Pancreas (tissue), 10 donors: ENCODE measurements around the gene CERS1. TPM values are rescaled to one million over a fixed set of nuclear protein-coding genes. Genes with fewer than 3 reads are reported as not detected.

Experiments used
- ATAC-seq, 4 donors: fragments of 200-7000 bp; cut with Tn5 transposase; one replicate each; pipeline versions ENCODE4 v1.8.0 to v1.9.1; 2020; ENCODE audit warnings: mild to moderate bottlenecking in 4 of 4, moderate library complexity in 4 of 4
- DNase-seq, 6 donors: peaks; one replicate each; pipeline ENCODE4 v3.0.0-alpha.2; 2020
- FAIRE-seq: peaks from 2 replicates; lab custom pipeline; 2012; peaks lifted over from hg19 to GRCh38; lab: Jason Lieb, UNC
- H3K27ac ChIP-seq, 4 donors: fragments of 200-600 bp; sonication (generic); 1 replicate in 3 of 4; 2 replicates in 1 of 4; pipeline versions ENCODE4 v1.5.0 to v1.8.0; 2020
- H3K27me3 ChIP-seq, 4 donors: fragments of 200-600 bp; one replicate each; pipeline ENCODE4 v1.8.0; 2021
- H3K36me3 ChIP-seq, 3 donors: fragments of 200-600 bp; sonication (generic) in 1 of 3; one replicate each; pipeline versions ENCODE4 v1.5.0 to v1.8.0; 2020 to 2021
- H3K4me1 ChIP-seq, 3 donors: fragments of 200-600 bp; one replicate each; pipeline ENCODE4 v1.8.0; 2021
- H3K4me3 ChIP-seq, 4 donors: fragments of 200-600 bp; sonication (generic) in 2 of 4; one replicate each; pipeline versions ENCODE4 v1.5.0 to v1.8.0; 2020 to 2021
- H3K9me3 ChIP-seq, 4 donors: fragments of 200-600 bp; one replicate each; pipeline ENCODE4 v1.8.0; 2021
- WGBS, 2 donors: extraction: QIAGEN DNeasy Blood & Tissue Kit; methylation state at CpG; one replicate each; pipeline ENCODE4 v1.1.7; 2013; 5-methylcytosine and 5-hydroxymethylcytosine counted together
- intact Hi-C, 3 donors: fragments of 100-400 bp; cut with DNase I; formaldehyde crosslinking; loops; one replicate each; pipeline versions ENCODE4 v1.11.1 to v1.14.2; 2022
- polyA plus RNA-seq, 2 donors: library from polyadenylated mRNA; stranded (reverse); fragments of 200-250 nt; gene quantifications; one replicate each; pipeline ENCODE4 v1.2.3, GENCODE V29; 2013
- total RNA-seq, 6 donors: library from RNA; stranded (reverse); fragmentation: NEBNext Ultra II Directional in 4 of 6; extraction: Animal tissue kit (Norgen Biotek cat#: 25700) in 4 of 6; gene quantifications; one replicate each; pipeline versions ENCODE4 v1.2.1 to v1.2.4, GENCODE V29; 2021 to 2023
- TF ChIP-seq, protein P1 (sequence below), 4 donors: fragments of 200-600 bp; sonication (generic) in 3 of 4; IDR thresholded peaks; one replicate each; pipeline versions ENCODE4 v1.5.0 to v1.8.0; 2021; ENCODE audit warnings: antibody characterized with exemption in 4 of 4
- donor health status: healthy with polysubstance abuse.
- donor health status: DM: no; HTN: no; CAD: no; lungs with moderate emphysema.
- donor health status: DM: no; HTN: no; CAD: no.
- donor health status: control.
- donor health status: control.
- donor health status: Bipolar disorder and iron deficiency.
- donor health status: DM: yes; HTN: yes; CAD: no.
- donor health status: DM: no; HTN: no; CAD: no.
- donor health status: DM: no; HTN: no; CAD: no.
- donor health status: DM: yes; HTN: yes; CAD: no.

The CERS1 gene
- total and polyA plus RNA-seq, 8 donors = 0.16 to 8.3 (median 0.44) TPM

- FAIRE-seq (no peak), ATAC-seq (peak; percentile 74 to 91 (median 90)), DNase-seq (peak; percentile 65 to 87 (median 78))
- Histone ChIP-seq H3K4me3 (no peak overlapping the region), H3K4me1 (peaks cover 0 to 18% (median 6%) of the 10 kb centered on the region in 3 donors), H3K36me3 (peaks cover 0 to 19% (median 14%) of the 10 kb centered on the region in 3 donors), H3K27ac (peak overlapping the region in 2 of 4 donors; percentile 0 to 45), H3K27me3 (no peaks in the 10 kb centered on the region), H3K9me3 (no peaks in the 10 kb centered on the region)
- TF ChIP-seq, protein P1, sequence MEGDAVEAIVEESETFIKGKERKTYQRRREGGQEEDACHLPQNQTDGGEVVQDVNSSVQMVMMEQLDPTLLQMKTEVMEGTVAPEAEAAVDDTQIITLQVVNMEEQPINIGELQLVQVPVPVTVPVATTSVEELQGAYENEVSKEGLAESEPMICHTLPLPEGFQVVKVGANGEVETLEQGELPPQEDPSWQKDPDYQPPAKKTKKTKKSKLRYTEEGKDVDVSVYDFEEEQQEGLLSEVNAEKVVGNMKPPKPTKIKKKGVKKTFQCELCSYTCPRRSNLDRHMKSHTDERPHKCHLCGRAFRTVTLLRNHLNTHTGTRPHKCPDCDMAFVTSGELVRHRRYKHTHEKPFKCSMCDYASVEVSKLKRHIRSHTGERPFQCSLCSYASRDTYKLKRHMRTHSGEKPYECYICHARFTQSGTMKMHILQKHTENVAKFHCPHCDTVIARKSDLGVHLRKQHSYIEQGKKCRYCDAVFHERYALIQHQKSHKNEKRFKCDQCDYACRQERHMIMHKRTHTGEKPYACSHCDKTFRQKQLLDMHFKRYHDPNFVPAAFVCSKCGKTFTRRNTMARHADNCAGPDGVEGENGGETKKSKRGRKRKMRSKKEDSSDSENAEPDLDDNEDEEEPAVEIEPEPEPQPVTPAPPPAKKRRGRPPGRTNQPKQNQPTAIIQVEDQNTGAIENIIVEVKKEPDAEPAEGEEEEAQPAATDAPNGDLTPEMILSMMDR (IDR thresholded peaks at IDR 0.05) = peak; percentile 44 to 78 (median 65)
- WGBS, 2 donors = 51 to 54% methylated on average over 19 of the region's 19 CpGs
- intact Hi-C loops = loop anchor here in 1 of 3 donors (5.0 to 10.0 kb wide), 2 partner anchors 250 to 402 kb away; no protein-coding TSS in a partner anchor
Observed at GRCh38 chr19:18846862-18847548, 49.0 kb downstream of the CERS1 start.

GRCh38 chr19:18845961-18846360, 50.0 kb downstream of the CERS1 start:
- Histone ChIP-seq H3K4me3 (no peak overlapping the region), H3K27ac (no peak overlapping the region), H3K4me1 (peaks cover 7 to 22% (median 12%) of the 10 kb centered on the region in 3 donors), H3K36me3 (peaks cover 0 to 8% (median 5%) of the 10 kb centered on the region in 3 donors), H3K27me3 (no peaks in the 10 kb centered on the region), H3K9me3 (no peaks in the 10 kb centered on the region)
- intact Hi-C loops = loop anchor here in 1 of 3 donors (5.0 to 10.0 kb wide), 2 partner anchors 249 to 401 kb away; no protein-coding TSS in a partner anchor
- ATAC-seq (no peak), FAIRE-seq (no peak), DNase-seq (peak in 1 of 6 donors; percentile 62)
- TF ChIP-seq, protein P1 (IDR thresholded peaks at IDR 0.05) = no peak
- WGBS, 2 donors = 74 to 80% methylated on average over 12 of the region's 12 CpGs

DNA sequence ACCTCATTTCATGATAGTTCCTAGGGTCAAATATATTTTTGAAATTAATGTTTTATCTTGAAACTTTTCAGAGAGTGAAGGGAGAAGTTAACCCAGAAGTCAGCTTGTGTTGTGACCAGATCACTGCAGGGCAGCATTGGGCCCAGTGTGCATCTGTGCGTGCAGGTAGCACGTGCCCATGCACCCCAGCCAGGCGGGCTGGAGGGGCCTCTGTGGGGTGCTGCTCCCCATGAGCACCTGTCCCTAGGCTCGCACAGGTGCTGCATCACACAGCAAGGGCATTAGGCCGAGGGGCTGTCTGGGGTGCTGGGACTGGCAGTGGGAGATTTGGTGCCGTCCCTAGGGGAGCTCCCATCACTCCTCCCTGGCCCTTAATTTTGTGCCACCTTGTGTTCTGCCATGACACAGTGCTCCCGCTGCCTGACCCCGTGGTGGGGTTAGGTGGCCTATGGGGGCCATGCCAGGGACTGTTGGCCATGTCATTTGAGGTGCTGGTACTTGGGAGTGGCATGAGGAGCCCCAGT, 51.1 kb downstream of the CERS1 start:
- intact Hi-C loops = loop anchor here in 1 of 3 donors (5.0 to 10.0 kb wide), 2 partner anchors 248 to 400 kb away; no protein-coding TSS in a partner anchor

DNA sequence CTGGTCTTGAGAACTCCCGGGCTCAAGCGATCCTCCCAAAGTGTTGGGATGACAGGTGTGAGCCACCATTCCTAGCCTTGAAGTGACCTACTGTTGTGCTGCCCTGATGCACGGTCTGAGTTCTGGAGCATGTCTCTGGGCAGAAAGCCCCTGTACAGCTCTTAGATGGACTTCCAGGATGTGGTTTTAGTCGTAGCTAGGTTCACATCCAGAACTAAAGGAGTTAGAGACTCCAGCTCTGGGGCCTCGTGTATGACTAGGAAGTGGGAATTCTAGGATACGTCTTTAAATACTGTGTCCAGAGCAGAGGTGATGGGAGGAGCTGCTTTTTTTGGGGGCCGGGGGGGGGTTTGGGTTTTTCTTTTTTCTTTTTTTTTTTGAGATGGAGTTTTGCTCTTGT, 52.0 kb downstream of the CERS1 start:
- DNase-seq = no peak
- H3K9me3 ChIP-seq = no peaks in the 10 kb centered on the region
- intact Hi-C loops = loop anchor here in 1 of 3 donors (10.0 kb wide), 1 partner anchor 399 kb away; no protein-coding TSS in a partner anchor
- H3K27ac ChIP-seq = no peak overlapping the region
- TF ChIP-seq, protein P1 (IDR thresholded peaks at IDR 0.05) = no peak
- ATAC-seq = no peak
- FAIRE-seq = no peak
- WGBS, 2 donors = 68 to 76% methylated on average over 7 of the region's 7 CpGs
- H3K4me1 ChIP-seq = peaks cover 27 to 36% (median 30%) of the 10 kb centered on the region in 3 donors
- no peaks in the 10 kb centered on the region for H3K27me3 ChIP-seq
- no peaks in the 10 kb centered on the region for H3K36me3 ChIP-seq
- no peak overlapping the region for H3K4me3 ChIP-seq

More for the DNA sequence above, 51.1 kb downstream of the CERS1 start:
- FAIRE-seq = no peak
- no peaks in the 10 kb centered on the region for H3K9me3 ChIP-seq
- DNase-seq = peak in 1 of 6 donors; percentile 55
- TF ChIP-seq, protein P1 (IDR thresholded peaks at IDR 0.05) = no peak
- no peak for ATAC-seq
- no peak overlapping the region for H3K4me3 ChIP-seq
- no peaks in the 10 kb centered on the region for H3K36me3 ChIP-seq
- no peaks in the 10 kb centered on the region for H3K27me3 ChIP-seq
- 85 to 90% methylated on average over 8 of the region's 8 CpGs for WGBS, 2 donors
- H3K27ac ChIP-seq = no peak overlapping the region
- H3K4me1 ChIP-seq = peaks cover 18 to 32% (median 23%) of the 10 kb centered on the region in 3 donors
